OCI-LY1 (cell line): ENCODE data around the gene RAD23B.

Experiments used
- H2AFZ ChIP-seq: fragments of 200-600 bp; sonication (generic), shearing (Covaris generic); 2 replicates; pipeline ENCODE4 v1.6.0; 2014; ENCODE audit warnings: antibody characterized with exemption, mild to moderate bottlenecking, low read length
- H3F3A ChIP-seq: fragments of 200-600 bp; sonication (generic), shearing (Covaris generic); 2 replicates; pipeline ENCODE4 v1.6.0; 2014; ENCODE audit warnings: mild to moderate bottlenecking, antibody characterized with exemption, low read length, moderate library complexity; ENCODE audit not compliant: insufficient read depth
- H3K27ac ChIP-seq: fragments of 200-600 bp; sonication (generic); 2 replicates; pipeline ENCODE4 v1.5.1; 2014; ENCODE audit warnings: low read length, mixed run types, mild to moderate bottlenecking, low read depth; ENCODE audit not compliant: poor library complexity, severe bottlenecking
- H3K27me3 ChIP-seq: fragments of 200-600 bp; sonication (generic); 2 replicates; pipeline ENCODE4 v1.6.0; 2014; ENCODE audit warnings: antibody characterized with exemption, mild to moderate bottlenecking, low read length, moderate library complexity; ENCODE audit not compliant: insufficient read depth
- H3K36me3 ChIP-seq: fragments of 200-600 bp; sonication (generic); 2 replicates; pipeline ENCODE4 v1.6.1; 2014; ENCODE audit warnings: mild to moderate bottlenecking, antibody characterized with exemption, low read length, moderate library complexity, mixed read lengths; ENCODE audit not compliant: insufficient read depth
- H3K4me1 ChIP-seq: fragments of 200-600 bp; sonication (generic); 2 replicates; pipeline ENCODE4 v1.5.1; 2014; ENCODE audit warnings: mild to moderate bottlenecking, low read length, moderate library complexity; ENCODE audit not compliant: insufficient read depth, severe bottlenecking
- H3K4me2 ChIP-seq: fragments of 200-600 bp; sonication (generic), shearing (Covaris generic); 2 replicates; pipeline ENCODE4 v1.6.1; 2014; ENCODE audit warnings: low read length
- H3K4me3 ChIP-seq: fragments of 200-600 bp; sonication (generic); 2 replicates; pipeline ENCODE4 v1.5.1; 2014; ENCODE audit warnings: low read length, low read depth, mild to moderate bottlenecking, mixed read lengths; ENCODE audit not compliant: poor library complexity, severe bottlenecking
- H3K79me2 ChIP-seq: fragments of 200-600 bp; shearing (Covaris generic); 2 replicates; pipeline ENCODE4 v1.6.1; 2016; ENCODE audit warnings: mixed run types, low read length, mixed read lengths; ENCODE audit not compliant: insufficient read depth
- H3K9ac ChIP-seq: fragments of 200-600 bp; sonication (generic), shearing (Covaris generic); 2 replicates; pipeline ENCODE4 v1.6.1; 2014; ENCODE audit warnings: mild to moderate bottlenecking, low read length, mixed read lengths
- H3K9me2 ChIP-seq: fragments of 200-600 bp; sonication (generic), shearing (Covaris generic); 2 replicates; pipeline ENCODE4 v1.6.1; 2014; ENCODE audit warnings: low read depth, mild to moderate bottlenecking, low read length, mixed read lengths
- H3K9me3 ChIP-seq: fragments of 200-600 bp; shearing (Covaris generic); 2 replicates; pipeline ENCODE4 v1.6.1; 2014; ENCODE audit warnings: low read length, mixed read lengths
- H4K20me1 ChIP-seq: fragments of 200-600 bp; sonication (generic), shearing (Covaris generic); 2 replicates; pipeline ENCODE4 v1.6.0; 2016; ENCODE audit warnings: mild to moderate bottlenecking, low read length; ENCODE audit not compliant: insufficient read depth
- EZH2 ChIP-seq: fragments of 200-600 bp; sonication (generic), shearing (Covaris generic); IDR thresholded peaks from 2 replicates; pipeline ENCODE4 v1.8.0; 2017; ENCODE audit warnings: borderline replicate concordance, mixed run types, mild to moderate bottlenecking, antibody characterized with exemption, low read length, moderate library complexity, mixed read lengths
- TF ChIP-seq, protein P1 (sequence below): fragments of 200-600 bp; sonication (generic), shearing (Covaris generic); IDR thresholded peaks from 2 replicates; pipeline ENCODE4 v1.5.1; 2017; ENCODE audit warnings: mild to moderate bottlenecking, antibody characterized with exemption, low read length, moderate library complexity, mixed read lengths

Gene RAD23B

GRCh38 chr9:107378006-107378405 is 94.9 kb downstream of the RAD23B start:
- no peak overlapping the region for H3K27ac ChIP-seq
- no peak for TF ChIP-seq EZH2
- TF ChIP-seq, protein P1, sequence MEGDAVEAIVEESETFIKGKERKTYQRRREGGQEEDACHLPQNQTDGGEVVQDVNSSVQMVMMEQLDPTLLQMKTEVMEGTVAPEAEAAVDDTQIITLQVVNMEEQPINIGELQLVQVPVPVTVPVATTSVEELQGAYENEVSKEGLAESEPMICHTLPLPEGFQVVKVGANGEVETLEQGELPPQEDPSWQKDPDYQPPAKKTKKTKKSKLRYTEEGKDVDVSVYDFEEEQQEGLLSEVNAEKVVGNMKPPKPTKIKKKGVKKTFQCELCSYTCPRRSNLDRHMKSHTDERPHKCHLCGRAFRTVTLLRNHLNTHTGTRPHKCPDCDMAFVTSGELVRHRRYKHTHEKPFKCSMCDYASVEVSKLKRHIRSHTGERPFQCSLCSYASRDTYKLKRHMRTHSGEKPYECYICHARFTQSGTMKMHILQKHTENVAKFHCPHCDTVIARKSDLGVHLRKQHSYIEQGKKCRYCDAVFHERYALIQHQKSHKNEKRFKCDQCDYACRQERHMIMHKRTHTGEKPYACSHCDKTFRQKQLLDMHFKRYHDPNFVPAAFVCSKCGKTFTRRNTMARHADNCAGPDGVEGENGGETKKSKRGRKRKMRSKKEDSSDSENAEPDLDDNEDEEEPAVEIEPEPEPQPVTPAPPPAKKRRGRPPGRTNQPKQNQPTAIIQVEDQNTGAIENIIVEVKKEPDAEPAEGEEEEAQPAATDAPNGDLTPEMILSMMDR: no peak
- H3K9me3 ChIP-seq: no peaks in the 10 kb centered on the region
- no peaks in the 10 kb centered on the region for H3K79me2 ChIP-seq
- H3F3A ChIP-seq: no peaks in the 10 kb centered on the region
- H2AFZ ChIP-seq: no peak overlapping the region
- H3K9ac ChIP-seq: no peak overlapping the region
- H3K36me3 ChIP-seq: no peaks in the 10 kb centered on the region
- no peaks in the 10 kb centered on the region for H3K27me3 ChIP-seq
- no peaks in the 10 kb centered on the region for H3K4me1 ChIP-seq
- no peaks in the 10 kb centered on the region for H4K20me1 ChIP-seq
- H3K4me2 ChIP-seq: no peak overlapping the region
- no peaks in the 10 kb centered on the region for H3K9me2 ChIP-seq
- H3K4me3 ChIP-seq: no peak overlapping the region
